NK-92 treated with Interleukin-12 subunit alpha and Interleukin-12 subunit beta, amount 100 ng/mL, for 24 hours (cell line): ENCODE measurements around the gene ADCY2.

Experiments
- DNase-seq: peaks from one replicate; lab custom pipeline; 2025; lab: John Stamatoyannopoulos, UW

The ADCY2 gene

DNA sequence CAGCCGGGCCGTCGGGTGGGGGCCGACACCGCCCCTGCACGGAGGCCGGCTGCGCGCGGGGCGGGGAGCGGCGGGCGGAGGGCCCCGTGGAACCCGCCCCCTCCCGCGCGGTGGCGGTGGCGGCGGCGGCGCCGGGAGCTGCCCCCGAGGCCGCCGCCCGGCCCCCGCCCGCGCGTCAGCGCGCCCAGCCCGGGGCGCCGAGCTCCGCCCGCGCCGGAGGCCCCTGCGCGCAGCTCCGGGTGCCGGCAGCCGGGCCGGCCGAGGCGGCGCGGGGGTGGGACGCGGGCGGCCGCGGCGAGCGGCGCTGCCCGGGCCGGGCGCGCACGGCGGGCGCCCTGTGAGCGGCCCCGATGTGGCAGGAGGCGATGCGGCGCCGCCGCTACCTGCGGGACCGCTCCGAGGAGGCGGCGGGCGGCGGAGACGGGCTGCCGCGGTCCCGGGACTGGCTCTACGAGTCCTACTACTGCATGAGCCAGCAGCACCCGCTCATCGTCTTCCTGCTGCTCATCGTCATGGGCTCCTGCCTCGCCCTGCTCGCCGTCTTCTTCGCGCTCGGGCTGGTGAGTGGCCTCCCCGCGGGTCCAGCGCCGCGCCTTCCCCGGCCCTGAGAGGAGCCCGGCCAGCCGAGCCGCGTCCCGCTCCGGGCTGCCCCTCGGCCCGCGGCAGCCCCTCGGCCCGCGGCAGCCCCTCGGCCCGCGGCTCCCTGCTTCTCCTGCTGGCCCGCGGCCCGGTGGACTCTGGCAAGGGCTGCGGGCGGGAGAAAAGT is at the start of gene ADCY2:
Gene ADCY2, plus strand, starts transcription at position 192 of the 766 bp plus-strand sequence. Its CDS starts 159 bp downstream, at position 351.
- no peak for DNase-seq

DNA sequence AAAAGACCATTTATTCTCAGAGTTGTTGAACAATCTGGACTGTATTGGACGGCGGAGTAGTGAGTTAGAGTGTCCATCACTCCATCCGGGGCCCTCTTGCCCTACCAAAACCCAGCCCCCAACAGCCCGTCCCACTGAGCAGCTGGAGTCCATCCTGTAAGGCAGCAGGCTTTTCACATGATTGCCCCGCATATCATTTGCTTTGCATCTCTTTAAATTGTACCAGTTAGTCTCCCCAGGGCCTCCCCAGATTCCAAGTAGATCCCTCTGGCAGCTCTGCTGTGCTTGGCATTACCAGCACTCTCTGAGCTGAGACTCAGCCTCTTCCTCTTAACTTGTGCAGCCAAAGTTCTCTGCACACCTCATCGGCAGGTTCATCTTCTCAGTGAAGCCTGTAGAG is 48.6 kb upstream of the ADCY2 start:
- DNase-seq: no peak

DNA sequence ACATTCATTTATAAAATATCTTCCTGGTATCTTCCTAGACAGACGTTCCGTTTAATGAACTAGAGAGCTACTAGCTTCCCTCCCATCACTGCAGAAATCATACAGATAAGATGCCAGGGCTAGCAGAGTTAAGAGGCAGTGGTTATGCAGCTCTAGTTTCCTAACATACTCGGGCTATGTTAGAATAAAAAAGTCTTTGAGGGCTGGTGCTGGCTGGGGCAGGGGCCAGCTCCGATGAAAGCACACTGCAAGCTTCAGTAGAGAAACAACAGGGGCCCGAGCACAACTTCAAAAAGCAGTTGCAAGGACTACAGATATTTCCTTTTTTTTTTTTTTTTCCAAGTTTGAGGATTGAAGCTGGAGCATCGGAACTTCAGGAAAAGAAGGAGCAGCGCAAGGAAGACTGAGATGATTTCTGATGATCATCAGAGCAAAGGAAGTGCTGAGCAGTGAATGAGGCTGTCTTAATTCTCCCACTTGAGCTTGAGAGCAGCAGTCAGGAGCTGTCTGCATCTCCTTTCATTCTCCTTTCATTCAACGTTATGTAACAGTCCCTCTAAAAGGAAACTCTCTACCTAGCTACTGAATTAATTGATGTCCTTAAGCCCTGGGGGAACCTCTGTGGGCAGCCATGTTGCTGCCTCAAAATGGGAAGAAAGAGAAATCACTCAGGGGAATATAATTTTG is 47.6 kb upstream of the ADCY2 start:
- DNase-seq: no peak

DNA sequence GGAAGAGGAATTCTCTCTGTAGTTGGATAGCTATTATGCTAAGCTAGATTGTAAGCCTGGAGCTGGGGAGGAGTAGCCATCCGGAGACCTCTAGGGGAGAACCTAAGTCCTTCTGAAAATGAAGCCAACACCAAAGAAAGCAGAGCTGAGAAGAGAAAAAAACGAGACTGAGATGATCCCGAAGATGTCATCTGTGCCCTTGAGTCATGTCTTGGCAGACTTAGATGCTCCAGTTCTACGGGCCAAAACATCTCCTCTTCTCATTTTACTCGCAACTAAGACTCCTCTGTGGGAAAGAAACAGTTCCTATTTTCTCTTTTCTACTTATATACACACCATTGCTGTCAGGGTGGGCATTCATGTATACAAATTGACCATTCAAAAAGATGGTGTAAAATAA is 34.3 kb upstream of the ADCY2 start:
- DNase-seq: no peak

DNA sequence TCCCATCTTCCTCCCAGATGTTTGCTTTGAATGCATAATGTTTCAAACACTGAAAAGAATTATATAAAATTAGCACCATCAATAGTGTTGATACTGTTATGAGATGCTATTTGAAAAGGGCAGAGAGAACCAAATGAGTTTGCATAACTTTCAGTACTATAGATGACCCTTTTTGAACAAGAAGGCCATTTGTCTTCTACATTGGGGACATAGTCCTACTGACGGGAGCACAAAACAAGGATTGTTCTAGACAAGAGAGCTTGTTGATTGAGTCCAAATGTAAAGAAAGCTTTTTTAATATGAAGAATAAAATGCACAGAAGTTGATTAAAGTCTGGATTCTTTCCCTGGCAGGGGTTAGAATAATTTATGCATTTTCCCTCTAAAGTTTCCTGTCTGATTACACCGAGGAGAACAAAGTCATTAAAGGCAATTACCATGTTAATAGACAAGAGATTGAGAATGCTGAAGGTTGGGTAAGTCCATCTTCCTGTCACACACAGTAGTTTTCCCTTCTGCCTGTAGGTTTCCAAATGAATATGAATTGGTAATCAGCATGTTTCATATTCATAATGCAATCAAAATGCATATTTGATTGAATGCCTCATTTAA is 32.8 kb upstream of the ADCY2 start:
- no peak for DNase-seq

DNA sequence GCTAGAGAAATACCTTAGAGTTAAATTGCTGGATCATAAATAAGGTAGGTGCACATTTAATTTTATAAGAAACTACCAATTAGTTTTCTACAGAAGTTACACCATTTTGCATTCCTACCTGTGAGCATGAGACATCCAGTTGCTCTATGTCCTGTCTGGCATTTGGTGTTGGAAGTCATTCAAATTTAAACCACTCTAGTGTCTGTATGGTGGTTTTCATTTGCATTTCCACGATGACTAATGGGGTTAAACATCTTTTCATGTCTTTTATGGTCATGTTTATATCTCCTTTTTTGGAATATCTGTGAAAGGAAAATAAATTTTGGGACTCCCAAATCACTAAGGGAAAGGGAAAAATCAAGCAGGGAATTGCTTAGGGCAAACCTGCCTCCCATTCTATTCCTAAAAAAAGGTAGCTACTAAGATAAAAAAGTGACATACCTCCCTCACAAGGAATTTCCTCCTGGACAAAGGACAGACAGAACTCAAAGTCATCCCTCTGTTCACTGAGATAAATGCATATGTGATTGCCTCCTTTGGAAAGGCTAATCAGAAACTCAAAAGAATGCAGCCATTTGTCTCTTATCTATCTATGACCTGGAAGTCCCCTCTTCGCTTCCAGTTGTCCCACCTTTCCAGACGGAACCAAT is 31.6 kb upstream of the ADCY2 start:
- DNase-seq: no peak

DNA sequence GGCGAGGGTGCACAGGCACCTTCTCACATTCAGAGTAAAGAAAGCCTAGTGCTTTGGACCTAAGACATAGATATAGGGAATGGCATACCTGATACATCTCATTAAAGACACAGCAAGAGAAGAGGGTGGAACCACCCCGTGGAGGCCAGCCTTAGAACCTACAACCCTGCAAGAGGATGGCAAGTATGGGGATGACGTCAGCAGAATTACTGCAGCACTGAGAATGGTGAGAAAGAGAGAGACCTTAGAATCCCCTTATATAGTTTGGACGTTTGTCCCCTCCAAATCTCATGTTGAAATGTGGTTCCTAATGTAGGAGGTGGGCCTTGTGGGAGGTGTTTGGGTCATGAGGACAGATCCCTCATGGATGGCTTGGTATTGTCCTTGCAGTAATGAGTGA is 28.2 kb upstream of the ADCY2 start:
- no peak for DNase-seq

DNA sequence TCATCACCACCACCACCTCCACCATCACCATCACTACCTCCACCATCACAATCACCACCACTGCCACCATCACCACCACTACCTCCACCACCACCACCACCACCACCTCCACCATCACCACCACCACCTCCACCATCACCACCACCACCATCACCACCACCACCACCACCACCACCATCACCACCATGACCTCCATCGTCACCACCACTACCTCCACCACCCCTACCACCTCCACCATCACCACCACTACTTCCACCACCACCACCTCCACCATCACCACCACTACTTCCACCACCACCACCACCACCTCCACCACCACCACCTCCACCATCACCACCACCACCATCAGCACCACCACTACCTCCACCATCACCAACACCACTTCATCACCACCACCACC is 23.5 kb upstream of the ADCY2 start:
- DNase-seq: no peak

DNA sequence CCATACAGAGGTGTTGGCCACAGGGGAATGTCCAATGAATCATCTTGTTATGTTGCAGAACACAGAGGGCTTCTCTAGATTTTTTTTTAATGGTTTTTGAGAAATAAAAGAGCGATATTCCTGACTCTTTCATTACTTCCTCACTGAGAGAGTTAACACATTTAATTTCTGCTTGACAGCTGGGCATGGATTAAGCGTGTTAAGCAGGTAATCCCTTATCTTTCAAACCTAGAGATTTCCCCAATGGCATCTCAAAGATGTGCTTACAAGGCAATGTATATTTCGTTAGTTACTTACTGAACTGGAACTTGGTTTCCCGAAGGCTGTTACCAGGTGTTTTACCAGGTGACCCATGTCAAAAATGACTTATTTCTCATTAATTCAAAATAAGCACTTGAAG is 21.8 kb upstream of the ADCY2 start:
- DNase-seq: no peak

DNA sequence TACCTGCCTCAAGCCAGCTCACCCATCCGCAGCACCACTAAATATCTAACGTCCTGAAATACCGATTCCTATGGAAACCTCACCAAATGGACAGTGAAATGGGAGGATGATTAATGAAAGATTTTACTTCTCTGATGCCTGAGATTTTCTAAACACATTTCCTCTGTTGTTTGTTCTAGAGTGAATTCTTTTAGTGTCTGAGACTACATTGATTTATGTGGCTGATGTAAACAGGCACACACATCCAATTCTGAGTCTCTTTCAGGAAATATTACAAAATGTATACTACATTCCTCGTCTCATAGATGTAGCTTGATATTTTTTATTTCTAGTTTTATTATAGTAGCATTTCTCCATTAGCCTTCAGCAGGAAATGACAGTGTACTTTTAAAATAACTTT is 20.5 kb upstream of the ADCY2 start:
- DNase-seq: no peak

DNA sequence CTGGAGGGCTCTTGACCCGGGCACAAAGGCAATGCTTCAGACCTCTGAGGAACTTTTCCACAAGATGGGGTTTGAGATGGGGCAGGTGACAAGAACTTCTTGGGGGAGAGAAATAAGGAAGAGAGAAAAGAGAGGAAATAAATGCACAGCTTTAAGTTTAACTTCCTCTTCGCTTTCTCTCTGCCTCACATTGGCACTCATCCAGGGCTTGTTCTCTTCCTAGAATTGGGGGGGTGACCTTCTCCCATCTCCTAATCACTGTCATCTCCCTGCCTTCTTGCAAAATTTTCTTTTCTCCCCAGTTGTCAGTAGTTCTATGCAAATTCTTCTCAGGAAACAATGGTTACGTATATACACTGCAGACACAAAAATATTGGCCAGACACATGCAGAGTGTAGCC is 19.1 kb upstream of the ADCY2 start:
- no peak for DNase-seq

DNA sequence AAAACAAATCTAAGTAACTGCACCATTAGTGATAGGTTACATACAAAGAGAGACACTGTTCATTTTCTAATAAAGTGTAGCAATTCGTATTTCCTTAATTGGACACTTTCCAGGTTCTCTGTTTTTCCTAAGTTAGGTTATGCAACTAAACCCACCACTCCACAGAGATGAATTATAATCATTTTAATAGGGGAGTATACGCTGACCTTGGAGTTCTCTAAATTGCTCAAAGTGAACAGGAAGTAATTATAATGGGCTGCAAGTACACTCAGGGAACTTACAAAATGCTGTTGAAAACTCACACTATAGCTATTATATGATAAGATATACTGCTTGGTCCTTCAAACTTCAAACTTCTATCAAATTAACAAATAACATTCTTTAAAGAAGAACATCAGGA is 18.2 kb upstream of the ADCY2 start:
- no peak for DNase-seq

DNA sequence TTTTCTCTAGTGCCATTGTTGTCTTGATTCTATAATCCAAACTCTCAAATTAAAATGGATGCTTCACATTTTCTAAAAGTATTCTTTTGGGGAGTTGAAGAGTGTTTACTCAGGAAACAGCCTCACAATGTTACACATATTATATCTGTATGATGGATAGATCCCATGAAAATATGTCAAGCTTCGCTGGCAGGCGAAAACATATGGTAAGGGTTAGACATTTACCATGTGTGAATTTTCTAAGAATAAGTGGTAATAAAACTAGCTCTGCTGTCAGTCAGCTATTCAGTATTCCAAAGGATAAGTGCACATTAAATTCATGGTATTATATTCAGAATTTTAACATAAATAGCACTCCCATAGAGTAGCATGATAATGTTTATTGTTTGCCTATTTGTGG is 13.3 kb upstream of the ADCY2 start:
- DNase-seq: no peak

DNA sequence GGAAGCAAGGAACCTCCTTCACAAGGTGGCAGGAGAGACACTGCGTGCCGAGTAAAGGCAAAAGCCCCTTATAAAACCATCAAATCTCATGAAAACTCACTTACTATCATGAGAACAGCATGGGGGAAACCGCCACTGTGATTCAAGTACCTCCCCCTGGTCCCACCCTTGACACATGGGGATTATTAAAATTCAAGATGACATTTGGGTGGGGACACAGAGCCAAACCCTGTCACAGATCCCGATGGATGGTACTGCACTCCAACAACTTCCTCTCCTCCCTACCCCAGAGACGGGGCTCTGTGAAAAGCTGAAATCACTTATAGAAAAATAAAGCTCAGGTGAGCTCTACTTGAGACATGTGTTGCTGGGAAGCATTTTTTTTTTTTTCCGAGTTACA is 10.3 kb upstream of the ADCY2 start:
- no peak for DNase-seq

DNA sequence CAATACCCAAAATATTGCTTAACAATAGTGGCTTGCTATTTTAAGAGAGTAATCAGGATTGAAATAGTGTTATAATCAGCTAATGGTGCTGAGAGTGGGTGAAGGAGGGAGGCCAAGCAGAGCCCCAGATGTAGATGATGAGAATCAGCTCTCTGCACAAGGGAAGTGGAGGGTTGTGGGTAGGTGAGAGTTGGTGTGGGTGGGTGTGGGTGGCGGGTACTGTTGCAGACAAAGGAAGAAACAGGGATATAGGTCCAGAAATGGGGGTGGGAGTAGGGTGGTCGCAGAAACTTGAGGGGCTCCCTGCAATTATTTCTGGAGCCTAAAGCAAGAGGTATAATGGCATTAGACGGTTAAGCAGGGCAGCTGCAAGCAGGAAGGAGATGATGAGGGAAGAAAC is 7.4 kb upstream of the ADCY2 start:
- no peak for DNase-seq

DNA sequence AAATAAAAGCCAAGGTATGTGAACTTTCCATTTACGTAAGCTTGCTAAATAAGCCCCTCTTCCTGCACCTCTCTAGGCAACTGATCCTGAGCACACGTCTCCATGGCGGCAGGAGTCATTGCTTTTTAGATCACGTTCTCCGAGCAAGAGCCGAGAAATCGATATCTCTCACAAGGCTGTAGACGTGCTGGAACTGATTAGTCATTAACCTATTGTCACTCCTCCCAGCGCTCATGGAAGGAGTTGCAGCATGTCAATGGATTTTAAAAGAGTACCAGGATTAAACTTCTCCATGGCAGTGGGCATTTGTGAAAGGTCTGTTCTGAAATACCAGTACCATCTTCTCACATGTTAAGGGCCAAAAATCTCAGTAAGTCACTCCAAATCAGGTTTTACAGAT is 4.7 kb upstream of the ADCY2 start:
- no peak for DNase-seq

DNA sequence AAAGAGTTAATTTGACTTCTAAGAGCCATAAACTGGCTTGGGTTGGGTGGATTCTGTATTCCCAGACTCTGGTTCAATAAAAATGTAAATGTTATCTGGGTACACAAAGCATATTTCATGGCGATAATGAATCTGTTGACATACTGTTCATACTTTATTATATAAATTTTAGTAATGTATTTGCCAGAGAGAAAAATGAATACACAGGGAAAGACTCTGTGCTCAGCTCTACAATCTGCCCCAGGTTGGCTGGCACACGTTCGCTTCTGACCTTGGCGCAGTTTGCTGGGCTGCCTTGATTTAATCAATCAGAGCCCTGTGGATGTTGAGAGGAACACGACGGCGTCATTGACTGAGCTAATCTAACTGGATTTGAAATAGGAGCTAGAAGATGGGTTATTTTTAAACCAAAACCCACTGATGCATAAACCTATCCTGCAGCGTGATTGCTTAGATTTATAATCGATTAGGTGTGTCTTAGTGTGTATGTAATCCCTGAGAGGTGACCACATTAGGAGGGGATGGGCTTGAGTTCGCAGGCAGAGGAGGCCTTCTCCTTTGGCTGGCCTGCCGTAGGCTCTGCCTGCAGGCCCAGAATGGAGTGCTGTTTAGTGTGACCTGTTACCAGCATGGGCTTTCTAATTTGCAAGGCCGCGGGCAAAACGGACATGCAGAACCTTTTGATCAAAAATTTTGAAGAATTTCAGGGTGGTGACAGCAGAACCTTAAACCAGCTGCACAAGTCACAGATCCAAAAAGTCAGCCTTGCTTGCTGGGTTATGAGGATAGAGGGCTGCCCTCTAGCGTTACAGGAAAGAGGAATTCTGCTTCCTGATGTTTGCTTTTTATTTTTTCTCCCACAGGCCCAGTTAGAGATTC is 3.9 kb upstream of the ADCY2 start:
- no peak for DNase-seq

DNA sequence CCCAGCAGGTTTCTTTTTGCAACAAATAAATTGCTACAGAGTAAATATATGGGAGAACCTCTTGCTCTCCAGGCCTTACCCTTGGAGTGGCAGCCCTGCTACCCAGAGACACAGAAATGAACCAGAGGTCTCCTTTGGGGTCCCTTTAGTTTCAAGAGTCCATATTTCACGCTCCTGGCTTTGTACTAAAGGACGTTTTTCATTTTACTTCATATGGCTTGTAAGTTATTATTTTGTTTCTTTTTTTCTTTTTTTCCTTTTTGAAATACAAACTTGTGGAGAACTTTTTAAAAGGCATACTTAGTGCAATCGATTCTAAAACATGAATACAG is 3.3 kb upstream of the ADCY2 start:
- DNase-seq: no peak

DNA sequence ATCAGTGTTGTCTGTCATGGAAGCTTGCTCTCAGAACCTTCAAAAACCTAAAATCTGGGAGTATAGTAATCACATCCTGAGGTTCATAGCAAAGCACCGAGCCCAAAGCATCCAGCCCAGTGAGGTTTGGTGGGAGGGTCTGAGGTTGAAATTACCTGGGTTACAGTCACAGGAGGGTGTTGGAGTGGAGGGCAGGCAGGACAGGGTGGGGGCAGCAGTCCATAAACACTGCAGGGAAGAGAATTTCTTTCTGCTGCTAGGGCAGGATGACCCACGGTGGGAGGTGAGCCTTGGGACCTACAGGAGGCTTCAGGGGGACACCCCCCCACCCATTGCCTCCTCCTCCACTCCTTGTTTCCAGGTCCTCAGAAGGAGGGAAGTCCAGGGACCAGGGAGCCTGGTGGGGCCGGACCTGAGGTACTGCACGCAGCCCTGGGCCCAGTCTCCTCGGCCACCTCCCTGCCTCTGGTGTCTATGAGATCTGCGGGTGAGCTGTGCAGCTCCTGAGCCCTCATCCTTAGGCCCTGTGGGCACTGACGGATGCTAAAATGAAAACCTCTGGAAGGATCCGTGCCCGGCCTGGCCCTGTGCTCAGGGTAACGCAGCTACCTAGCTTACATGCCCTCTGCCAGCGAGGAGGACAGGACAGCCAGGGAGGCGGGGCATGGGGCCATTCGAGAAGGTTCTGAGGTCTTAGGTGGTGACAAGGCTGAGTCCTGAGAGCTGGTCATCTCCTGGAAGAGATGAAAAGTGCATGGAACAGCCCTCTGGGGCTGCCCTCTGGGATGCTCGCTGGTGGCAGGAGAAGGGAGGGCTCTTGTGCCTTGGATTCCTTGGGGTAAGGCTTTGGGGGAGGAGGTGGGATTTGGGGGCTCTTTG is 1.8 kb upstream of the ADCY2 start:
- DNase-seq: no peak

DNA sequence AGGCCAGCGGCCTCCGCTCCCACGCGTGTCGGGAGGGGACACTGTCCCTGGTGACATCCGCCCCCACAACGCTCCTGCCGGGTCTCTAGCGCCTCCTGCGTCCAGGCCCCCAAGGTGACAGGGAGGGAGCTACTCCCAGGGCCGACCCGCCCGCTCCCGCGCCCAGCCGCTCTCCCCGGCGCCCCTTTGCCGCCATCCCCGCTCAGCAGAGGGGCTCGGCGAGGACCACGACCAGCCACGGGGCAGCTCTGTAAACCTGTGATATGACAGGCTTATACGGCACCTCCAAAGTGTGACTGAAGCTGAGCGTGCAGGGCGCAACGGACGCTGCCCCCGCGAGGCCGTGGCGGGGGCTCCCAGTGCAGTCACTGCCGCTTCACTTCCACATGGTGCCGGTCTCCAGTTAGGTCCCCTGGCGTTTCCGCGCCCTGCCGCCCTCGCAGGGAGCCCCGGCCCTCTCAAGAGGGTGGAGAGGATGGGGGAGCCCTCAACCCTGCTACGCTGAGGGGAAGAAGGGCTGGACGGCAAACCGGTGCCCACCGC is 978 bp upstream of the ADCY2 start:
- DNase-seq: no peak

DNA sequence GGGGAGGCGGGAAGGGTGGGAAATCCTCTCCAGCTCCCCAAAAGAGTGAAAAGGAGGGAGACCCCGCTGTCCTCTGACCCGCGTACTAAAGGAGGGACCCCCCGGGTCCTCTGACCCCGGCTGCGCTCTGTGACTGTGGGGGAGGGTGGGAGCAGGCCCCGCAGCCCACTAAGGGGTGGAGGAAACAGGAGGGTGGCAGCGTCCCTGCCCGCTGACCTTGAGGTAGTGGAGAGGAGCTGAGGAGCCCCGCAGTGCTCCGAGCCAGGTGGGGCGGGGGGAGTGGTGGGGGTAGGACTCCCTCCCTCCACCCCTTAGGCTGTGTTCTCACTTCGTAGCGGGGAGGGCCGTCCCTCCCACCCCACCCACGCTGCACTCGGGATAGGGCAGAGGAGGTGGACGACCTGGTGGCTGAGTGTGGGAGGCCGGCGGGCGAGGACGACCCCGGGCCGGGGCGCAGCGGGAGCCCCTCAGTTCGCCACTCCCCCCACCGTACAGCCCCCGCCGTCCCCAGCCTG is 449 bp upstream of the ADCY2 start:
- no peak for DNase-seq
